Measurements from ENCODE around the gene PTP4A2.
"Not testable (repeated sequence)": the region's sequence is repeated elsewhere in the genome, so short reads cannot be mapped to it uniquely, and the experiment has no call there.

DNA sequence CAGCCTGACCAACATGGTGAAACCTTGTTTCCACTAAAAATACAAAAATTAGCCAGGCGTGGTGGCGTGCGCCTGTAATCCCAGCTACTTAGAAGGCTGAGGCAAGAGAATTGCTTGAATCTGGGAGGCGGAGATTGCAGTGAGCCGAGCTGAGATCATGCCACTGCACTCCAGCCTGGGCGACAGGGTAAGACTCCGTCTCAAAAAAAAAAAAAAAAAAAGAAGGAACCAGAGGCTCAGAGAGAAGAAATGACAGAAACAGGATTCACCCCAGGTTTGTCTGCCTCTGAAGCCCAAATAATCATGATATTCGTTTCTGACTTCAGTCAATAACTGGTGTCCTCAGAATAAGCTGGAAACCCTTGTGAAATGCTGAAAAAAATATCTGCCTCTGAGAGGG is 3.9 kb upstream of the PTP4A2 start:
- TF ChIP-seq CTCF, POLR2AphosphoS5, POLR2A, EP300 (IDR thresholded peaks at IDR 0.05): not testable (repeated sequence)

Measured in sigmoid colon (tissue), 4 donors.